NCI-H128 (cell line): ENCODE measurements around the gene JAZF1.

ENCODE experiments used
- DNase-seq: peaks from one replicate; lab custom pipeline; 2025; ENCODE audit not compliant: unreplicated experiment; lab: John Stamatoyannopoulos, UW

The JAZF1 gene

DNA sequence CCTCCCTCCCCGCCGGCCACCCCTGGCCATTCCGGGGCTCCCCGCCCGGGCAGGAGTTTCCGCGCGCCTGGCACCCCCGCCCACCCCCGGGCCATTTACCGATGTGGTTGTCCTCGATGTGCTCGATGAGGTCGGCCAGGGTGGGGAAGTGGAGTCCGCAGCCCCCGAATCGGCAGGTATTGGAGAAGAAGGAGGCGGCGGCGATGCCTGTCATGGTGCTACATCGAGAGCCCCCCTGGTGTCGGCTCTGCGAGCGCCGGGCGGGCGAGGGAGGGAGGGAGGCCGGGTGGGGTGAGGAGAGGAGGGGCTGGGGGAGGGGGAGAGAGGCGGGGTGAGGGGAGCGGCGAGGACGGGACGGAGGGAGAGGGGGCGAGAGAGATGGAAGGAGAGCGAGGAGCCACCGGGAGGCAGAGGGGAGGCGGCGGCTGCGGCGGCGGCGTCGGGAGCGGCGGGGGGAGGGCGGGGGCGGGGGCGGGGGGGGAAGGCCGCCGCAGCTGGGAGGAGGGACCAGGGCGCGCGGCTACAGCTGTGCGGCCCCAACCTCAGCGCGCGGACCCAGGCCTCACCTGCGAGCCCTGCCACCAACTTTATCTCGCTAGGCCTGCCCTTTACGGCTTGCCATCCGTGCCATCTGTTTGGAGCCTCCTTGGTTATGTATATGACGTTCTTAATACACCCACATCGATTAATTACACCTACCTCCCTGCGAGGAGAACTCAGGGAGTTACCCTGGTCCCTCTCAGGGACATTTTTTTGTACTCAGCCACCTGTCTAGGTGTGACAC lies at the start of gene JAZF1:
TSS of gene JAZF1 (minus strand) at position 432 of the 784 bp plus-strand sequence.
- DNase-seq: peak; percentile 10

DNA sequence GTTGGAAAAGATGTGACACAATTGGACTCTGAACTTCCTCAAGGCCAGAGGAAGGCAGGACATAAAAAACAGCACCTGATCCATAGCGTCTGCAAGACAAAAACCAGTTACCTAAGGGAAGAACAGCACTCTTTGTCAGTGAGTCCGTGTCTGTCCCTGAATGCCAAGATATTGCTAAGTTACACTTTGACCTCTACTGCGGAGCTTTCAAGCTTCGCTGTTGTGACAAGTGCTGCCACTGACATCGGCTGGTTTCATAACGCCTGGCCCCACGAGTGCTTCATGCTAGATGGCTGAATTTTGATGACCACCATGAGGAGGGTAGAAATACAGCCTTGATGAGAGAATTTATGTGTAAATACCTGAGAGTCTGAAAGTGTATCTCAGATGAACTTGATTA lies 49.7 kb upstream of the JAZF1 start:
- DNase-seq: no peak

DNA sequence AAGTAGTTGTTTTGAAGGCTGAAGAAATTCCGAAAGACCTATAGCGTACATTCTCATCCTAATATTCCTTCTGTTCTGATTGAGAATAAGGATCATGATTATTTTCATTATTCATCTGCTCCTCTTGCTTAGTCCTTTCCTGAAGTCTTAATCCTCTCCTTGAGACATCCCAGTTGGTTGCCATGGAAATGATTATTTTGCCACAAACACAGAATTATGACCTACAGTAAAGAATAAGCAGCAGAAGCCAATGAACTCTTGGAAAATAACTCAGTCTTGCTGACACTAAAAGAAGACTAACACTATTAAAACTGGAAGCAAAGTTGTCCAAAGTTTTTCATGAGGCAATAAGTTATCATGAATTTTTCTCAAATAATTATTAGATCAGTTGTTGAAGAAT lies 47.8 kb upstream of the JAZF1 start:
- no peak for DNase-seq

DNA sequence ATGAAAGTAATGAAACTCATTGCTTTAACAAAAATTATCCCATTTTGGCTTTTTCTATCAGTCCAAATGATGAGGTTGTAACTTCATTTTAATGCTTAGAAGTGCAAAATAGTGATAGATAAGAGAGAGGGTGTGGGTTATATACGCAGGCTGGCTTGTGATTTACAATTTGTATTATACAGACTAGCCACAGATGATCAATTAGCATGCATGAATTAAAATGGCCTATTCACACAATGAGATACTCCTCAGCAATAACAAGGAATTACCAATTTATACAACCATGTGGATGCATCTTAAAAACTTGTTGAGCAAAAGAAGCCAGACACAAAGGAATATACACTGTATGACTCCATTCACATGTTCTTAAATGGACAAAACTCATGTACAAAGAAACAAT lies 45.4 kb upstream of the JAZF1 start:
- DNase-seq: no peak

DNA sequence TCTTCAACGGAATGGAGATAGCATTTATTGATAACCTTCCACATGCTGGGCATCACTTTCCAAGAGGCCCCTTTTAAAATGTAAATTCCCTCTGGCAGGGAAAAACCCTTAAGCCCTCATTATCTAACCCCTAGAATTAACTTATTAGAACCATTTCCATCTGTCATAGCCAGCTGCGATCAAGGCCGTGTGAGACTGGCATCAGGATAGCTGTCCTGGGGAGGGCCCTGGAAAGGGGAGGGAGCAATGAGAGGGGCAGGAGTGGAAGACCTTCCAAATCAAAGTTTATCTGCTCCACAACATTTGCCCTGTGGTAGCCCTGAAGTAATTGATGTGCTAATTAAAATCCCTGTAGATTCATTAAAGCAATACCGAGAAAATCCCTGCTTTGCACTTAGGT lies 45.0 kb upstream of the JAZF1 start:
- DNase-seq: no peak

DNA sequence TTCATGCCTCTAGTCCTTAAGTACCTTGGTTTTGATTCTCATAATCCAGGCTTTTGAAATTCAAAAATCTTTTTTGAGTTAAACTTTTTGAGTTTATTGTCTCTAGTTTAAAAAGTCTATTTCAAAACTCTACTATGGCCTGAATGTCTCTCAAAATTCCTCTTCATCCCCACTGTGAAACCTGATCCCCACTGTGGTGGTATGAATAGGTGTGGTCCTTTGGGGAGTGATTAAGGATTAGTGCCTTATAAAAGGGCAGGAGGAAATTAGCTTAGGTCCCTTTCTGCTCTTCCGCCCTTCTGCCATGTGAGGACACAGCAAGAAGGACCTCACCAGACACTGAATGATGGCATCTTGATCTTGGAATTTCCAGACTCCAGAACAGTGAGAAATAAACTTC lies 44.1 kb upstream of the JAZF1 start:
- DNase-seq: no peak

DNA sequence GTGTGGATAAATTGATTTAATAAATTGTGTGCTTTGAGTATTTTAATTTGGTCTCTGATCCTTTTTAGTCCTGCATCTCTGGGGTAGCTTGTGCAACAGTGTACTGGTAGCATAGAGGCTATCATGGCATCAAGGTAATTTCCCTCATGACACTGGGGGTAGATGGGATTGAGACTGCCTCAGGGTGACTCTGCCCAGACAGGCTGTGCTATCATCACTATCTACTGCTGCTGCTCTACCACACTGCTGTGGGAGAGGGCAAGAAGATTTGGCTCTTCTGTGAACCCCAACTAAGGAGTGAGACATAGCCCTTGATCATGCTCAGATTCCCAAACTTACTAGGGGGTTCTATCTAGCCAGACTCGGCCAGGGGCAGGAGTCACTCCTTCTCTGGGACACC lies 43.6 kb upstream of the JAZF1 start:
- DNase-seq: no peak

DNA sequence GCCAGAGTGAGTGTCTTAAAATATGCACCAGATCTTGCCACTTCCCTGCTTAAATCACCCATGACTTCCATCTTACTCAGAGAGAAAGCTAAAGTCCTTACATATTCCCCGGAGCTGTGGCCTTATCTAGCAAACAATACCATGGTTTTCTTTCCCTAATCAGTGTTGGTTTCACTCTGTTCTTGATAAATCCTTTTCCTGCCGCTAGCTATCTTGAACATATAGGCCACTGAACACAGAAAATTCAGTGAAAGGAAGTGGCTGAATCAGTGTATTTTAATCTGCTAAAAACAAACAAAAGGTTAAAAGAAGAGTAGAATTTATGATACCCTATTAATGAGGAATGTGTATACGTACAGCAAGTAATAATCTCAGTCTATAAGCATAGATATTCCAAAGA lies 42.0 kb upstream of the JAZF1 start:
- no peak for DNase-seq

DNA sequence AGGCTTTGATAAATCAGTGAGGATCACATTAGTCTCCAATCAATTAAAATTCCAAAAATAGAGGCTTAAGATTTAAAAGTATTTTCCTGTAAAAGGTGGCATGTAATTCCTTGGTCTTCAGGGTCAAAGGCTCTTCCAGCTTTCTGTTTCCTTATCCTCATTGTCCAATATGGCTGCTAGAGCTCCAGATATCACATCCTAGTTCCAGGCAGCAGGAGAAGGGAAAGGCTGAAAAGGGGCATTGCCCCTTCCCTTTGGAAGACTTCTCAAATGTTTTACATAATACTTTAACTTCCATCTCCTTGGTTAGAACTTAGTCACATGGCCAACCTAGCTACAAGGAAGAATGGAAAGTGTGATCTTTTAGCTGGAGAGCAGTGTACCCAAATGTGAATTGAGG lies 39.2 kb upstream of the JAZF1 start:
- DNase-seq: no peak

DNA sequence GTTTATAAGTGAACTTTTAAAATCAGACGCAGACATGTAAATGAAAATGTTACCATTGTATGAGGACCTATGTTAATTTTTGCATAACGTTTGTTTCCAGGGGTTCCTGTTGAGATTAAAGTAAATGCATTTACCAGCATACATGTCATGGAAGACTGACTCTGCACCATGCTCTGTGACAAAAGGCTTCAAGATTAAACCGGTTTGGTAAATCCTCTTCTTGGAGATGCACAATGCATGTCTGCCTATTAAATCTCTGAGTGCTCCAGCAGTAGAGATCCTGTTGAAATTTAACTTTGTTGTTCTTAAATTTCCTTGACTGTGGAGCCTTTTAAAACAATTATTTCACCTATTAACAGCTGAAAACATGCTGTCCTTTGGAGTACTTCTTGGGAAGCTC lies 36.5 kb upstream of the JAZF1 start:
- DNase-seq: peak; percentile 1

DNA sequence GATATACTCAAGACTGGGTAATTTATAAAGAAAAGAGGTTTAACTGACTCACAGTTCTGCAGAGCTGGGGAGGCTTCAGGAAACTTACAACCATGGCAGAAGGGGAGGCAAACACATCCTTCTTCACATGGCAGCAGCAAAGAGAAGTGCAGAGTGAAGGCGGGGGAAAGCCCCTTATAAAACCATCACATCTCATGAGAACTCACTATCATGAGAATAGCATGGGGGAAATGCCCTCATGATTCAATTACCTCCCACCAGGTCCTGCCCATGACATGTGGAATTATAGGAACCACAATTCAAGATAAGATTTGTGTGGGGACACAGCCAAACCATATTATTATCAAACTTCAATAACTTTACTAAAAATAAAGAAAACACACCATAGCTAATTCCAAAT lies 30.4 kb upstream of the JAZF1 start:
- DNase-seq: no peak

DNA sequence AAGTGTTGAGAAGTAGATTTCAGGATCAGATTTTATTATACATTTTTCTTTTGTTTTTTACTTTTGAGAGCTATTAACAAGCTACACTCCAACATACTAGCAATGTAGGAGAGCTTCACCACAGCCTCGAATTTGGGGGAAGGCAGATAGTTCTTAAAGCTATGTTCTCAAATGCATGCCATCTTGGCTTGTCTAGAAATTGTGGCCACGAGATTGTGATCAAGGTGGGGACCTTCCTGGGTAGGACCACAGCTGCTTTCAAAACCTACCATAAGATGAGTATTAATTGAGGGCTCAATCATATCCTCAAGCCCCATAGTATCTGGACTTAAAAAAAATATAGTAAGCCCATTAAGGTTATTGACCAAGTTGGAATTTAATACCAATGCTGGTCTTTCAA lies 27.9 kb upstream of the JAZF1 start:
- DNase-seq: no peak

DNA sequence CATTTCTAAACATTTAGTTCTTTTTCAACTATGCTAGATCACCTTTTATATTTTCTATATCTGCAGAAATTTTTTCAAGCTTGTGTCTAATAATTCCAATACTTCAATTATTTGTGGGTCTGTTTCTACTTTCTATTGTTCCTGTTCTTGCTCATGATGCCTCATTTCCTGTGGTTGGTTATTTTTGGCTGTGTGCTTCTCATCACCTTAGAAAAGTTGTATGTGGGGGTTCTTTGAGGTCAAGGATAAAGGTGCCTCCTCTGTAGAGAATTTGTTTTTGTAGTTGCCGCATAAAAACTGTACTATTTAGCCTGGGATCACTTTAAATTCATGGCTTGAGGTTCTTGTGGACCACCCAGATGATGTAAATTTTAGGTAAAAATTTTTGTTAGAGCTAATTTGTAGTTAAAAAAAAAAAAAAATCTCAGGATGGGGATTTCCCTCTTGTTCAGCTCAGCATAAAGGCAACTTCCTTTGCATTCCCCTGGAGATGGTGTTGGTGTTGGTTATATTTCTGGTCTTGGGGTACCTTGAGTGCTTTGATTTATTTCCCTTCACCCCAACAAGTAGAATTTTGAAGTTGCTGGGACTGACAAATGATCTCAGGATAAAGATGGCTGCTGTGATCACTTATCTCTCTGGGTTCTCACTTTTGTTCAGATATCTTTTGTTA lies 27.0 kb upstream of the JAZF1 start:
- DNase-seq: no peak

DNA sequence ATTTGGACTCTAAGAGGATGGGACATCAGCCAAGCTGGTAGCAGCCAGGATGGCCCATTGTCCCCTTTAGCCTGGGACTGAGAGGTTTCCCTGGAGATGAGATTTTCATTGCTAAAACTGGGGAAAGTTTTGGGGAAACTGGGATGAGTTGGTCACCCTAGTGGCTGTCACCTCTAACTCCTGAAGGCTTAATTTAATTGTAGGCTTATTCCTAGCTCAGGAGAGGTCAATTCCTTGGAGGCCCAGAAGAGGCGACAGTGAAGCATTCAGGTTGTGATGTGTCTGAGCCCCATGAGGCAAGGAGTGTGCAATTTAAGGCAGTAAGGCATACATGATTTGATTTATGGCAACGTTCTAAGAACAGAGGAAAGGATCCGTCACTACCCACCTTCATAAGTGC lies 24.9 kb upstream of the JAZF1 start:
- DNase-seq: no peak

DNA sequence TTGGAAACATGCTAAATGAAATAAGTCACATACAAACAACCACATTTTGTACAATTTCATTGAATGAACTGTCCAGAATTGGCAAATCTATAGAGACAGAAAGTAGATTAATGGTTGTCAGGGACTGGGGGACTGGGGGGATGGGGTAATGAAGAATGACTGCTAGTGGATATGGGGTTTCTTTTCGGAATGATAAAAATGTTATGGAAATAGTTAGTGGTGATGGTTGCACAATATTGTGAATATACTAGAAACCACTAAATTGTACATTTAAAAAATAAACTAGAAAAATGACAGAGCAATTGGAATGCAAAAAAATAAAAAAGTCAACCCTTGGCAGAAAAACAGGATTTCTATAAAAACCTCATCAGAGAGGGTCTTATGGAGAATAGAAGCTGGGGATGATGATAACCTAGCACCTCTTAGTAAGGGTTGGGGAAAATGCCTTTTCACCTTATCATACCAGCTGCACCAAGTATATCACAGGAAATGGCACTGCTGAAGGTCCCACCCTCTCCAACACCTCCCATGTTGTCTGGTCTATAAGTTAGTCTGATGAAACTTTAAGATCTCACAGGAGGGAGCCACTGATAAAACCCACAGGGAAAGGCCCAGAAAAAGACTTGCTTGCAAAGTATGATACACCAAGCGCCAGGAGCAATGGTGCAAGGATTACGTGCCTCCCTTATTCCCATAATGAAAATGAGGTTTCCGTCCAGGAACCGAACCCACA lies 23.1 kb upstream of the JAZF1 start:
- DNase-seq: no peak

DNA sequence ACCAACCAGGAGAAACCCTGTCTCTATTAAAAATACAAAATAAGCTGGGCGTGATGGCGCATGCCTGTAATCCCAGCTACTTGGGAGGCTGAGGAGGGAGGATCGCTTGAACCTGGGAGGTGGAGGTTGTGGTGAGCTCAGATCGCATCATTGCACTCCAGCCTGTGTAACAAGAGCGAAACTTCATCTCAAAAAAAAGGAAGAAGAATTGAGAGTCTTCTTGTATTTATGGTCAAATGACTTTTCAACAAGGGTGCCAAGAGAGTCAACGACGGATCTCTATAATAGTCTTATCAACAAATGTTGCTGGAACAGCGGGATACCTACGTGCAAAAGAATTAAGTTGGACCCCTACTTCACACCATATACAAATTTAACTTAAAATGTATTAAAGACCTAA lies 21.6 kb upstream of the JAZF1 start:
- DNase-seq: no peak

DNA sequence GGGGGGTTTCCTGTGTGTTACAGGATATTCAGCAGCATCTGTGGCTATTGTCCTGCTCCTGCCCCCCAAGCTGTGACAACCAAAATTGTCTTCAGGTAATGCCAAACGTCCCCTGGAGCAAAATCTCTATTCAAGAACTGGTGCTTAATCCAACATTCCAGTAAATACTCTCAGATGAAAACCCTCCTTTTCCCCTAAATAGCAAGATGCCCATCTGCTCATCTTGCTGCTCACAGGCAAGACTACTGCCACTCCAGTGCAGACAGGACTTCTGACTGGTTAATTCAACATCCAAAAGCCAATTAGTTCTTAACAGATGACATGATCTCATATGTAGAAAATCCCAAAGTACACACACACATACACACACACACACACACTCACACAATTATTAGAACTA lies 20.5 kb upstream of the JAZF1 start:
- DNase-seq: no peak

DNA sequence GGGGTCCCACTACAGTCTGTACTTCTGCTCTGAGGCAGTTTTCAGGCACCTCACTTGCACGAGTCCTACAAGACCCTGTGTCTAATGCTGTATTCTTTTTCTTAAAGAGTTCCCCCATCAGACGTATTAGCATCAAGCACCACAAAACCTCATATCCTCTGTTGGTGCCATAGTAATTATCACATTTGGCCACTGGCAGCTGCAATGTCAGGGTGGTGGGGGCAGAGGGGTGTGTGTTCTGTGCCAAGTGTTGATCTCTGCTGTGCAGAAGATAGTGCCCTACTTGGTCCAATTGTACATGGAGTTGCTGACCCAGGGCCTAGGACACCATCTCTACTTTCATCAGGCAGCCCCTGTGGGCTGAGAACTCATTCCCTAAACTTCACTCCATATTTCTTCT lies 20.0 kb upstream of the JAZF1 start:
- no peak for DNase-seq

DNA sequence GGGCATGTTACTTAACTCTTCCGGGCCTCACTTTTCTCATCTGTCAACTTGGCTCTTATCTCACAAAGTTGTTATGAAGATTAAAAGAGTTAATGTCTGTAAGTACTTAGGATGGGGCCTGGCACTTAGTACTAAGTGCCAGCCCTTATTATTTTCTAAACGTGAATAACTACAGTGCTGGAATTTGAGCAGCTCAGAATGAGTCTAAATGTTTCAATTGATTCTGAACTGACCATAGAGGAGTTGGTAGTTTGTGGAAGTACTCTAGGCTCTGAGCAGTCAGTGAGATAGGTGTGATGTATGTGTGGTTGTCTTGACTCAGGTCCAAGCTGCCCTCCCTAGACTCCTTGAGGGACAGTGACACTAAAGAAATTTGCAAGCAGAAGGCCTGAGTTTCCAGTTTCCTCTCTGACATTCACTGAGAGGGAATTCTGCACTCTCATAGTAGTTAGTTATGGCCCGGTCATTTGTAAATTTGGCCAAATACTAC lies 18.5 kb upstream of the JAZF1 start:
- DNase-seq: no peak

DNA sequence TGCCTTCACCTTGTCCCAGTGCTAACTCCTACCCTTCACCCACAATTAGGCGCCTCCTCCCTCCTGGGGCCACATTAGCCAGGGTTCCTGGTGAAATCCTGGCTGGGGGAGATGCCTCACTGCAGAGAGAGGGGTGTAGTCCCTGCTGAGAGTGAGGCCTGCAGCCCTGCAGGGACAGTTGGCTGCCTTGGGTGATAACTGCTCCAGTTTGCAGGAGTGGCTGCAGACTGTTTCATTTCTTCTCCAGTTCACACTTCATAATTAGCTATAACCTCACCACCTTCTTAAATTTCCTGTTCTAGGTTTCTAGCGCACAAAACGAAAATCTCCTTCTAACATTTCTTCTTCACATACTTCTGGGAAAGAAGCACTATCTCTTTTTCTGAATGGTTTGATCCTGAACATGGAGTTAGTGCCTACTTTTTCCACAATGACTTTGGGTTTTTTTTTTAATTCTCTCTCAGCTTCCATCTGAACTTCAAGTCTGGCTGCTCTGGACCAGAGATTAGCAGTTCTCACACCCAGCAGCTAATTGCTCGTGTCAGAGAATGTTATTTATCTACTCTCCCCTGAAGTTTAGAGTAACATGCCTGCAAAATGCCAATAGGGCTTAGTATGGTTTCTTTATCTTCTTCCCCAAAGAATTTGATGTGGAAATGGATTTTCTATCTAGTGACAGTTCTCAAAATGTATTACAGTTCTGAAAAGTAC lies 15.5 kb upstream of the JAZF1 start:
- DNase-seq: no peak

DNA sequence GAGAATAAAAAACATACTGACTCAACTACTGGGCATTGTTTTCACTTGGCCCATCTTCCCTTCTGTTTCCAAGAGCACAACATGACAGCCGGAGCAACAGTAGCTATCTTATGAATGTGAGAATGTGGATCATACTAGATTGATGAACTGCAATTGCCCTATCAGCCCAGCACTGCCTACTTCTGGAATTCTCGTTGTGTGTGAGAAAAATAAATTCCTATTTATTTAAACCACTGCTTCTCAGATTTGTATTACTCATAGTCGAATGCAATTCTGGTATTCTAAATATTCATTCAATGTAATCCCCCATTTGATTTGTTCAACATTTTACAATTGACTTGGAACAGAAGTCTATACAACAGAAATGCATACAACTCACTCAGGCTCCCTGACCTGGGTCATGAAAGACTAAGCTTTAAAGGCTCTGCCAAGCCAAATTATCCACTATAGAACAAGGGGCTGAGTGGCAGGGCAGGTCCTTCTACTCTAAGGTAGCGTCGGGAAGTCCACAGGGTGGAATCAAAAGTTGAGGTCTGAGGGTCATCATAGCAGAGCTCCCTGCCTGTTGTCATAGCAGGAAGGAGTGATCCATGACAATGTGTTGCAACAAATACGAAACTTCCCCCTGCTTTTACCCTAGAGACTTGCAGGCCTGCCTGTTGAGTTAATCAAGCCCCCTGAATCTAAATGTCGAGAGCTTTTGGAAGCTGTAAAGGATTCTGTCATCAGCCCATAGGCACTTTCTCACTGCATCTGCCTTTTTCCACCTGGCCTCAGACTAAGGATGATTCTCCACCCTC lies 12.4 kb upstream of the JAZF1 start:
- DNase-seq: no peak
